ENCODE data around the gene PLEKHG2. TPM values are rescaled to one million over a fixed set of nuclear protein-coding genes. Genes with fewer than 3 reads are reported as not detected.

PLEKHG2 gene
- polyA plus RNA-seq, 1 donor from 2014 or later = 14.3 TPM

- Histone ChIP-seq H3K36me3 (ENCODE audit: insufficient read depth, low read length) (no peaks in the 10 kb centered on the region), H3K27ac (ENCODE audit: low read length) (no peak overlapping the region)
These were observed 27.5 kb upstream of the PLEKHG2 start for GRCh38 chr19:39384839-39385568.

More at GRCh38 chr19:39384839-39385568, 27.5 kb upstream of the PLEKHG2 start:
- no peak overlapping the region for H3K4me3 ChIP-seq (ENCODE audit: low read length)
- H3K9ac ChIP-seq (ENCODE audit: low read length) = no peak overlapping the region
- no peaks in the 10 kb centered on the region for H3F3A ChIP-seq (ENCODE audit: insufficient read depth, low read length, poor library complexity, severe bottlenecking)
- H3K79me2 ChIP-seq (replicated peaks; ENCODE audit: insufficient read depth, low read length) = peaks cover 9% of the 10 kb centered on the region
- no peak overlapping the region for H3K4me2 ChIP-seq (ENCODE audit: low read length)
- no peaks in the 10 kb centered on the region for H3K9me3 ChIP-seq (ENCODE audit: low read length)
- H3K27me3 ChIP-seq (ENCODE audit: insufficient read depth, low read depth, low read length) = no peaks in the 10 kb centered on the region
- no peak overlapping the region for H2AFZ ChIP-seq (ENCODE audit: low read depth, low read length)
- TF ChIP-seq REST (IDR thresholded peaks at IDR 0.05; ENCODE audit: borderline replicate concordance) (no peak), EP300 (conservative IDR thresholded peaks at IDR 0.05; ENCODE audit: poor library complexity, severe bottlenecking) (no peak), SMC3 (conservative IDR thresholded peaks at IDR 0.05; ENCODE audit: poor library complexity) (no peak), RAD21 (conservative IDR thresholded peaks at IDR 0.05) (no peak), POLR2AphosphoS5 (IDR thresholded peaks at IDR 0.05) (no peak), TAF1 (IDR thresholded peaks at IDR 0.05; ENCODE audit: low read depth) (no peak), CTCF (IDR thresholded peaks at IDR 0.05; ENCODE audit: poor library complexity, severe bottlenecking) (no peak), EZH2 (IDR thresholded peaks at IDR 0.05; ENCODE audit: borderline replicate concordance, insufficient read depth, low read length, poor library complexity, severe bottlenecking) (no peak), MXI1 (conservative IDR thresholded peaks at IDR 0.05; ENCODE audit: poor library complexity, severe bottlenecking) (no peak)
- no peaks in the 10 kb centered on the region for H3K9me2 ChIP-seq (ENCODE audit: insufficient read depth, low read length)
- no peaks in the 10 kb centered on the region for H4K20me1 ChIP-seq (ENCODE audit: insufficient read depth)

Measured in neural cell (in vitro differentiated cells).